NCI-H82 (cell line): ENCODE results near the gene HSF2.

ENCODE experiments used
- DNase-seq: peaks from one replicate; lab custom pipeline; 2025; lab: John Stamatoyannopoulos, UW

HSF2 gene

GRCh38 chr6:122400121-122400450 is 634 bp downstream of the HSF2 start:
- DNase-seq = no peak

GRCh38 chr6:122400462-122401089 is 1.1 kb downstream of the HSF2 start:
- DNase-seq = peak; percentile 40

- peak; percentile 39 for DNase-seq
Measured at GRCh38 chr6:122401104-122401503, 1.7 kb downstream of the HSF2 start.

GRCh38 chr6:122404444-122404843 is 5.0 kb downstream of the HSF2 start:
- no peak for DNase-seq

DNA sequence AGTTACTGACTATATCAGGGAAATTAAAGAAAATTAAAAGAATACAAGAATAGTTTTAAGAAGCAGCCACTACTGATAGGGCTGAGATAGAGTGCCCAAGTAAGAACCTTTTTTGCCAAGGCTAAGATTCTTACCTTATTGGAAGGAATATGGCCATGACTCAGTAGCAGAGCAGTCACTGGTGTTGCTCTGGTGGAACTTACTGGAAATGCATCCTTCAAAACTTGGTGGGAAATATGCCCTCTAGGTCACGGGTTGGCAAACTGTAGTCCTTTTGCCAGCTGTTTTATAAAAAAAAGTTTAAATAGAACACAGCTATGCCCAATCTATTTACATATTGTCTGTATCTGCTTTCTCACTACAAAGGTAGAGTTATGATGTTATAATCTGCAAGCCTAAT is 6.0 kb downstream of the HSF2 start:
- DNase-seq = no peak

- DNase-seq = peak; percentile 37
Measured at GRCh38 chr6:122406187-122406586, 6.7 kb downstream of the HSF2 start.

DNA sequence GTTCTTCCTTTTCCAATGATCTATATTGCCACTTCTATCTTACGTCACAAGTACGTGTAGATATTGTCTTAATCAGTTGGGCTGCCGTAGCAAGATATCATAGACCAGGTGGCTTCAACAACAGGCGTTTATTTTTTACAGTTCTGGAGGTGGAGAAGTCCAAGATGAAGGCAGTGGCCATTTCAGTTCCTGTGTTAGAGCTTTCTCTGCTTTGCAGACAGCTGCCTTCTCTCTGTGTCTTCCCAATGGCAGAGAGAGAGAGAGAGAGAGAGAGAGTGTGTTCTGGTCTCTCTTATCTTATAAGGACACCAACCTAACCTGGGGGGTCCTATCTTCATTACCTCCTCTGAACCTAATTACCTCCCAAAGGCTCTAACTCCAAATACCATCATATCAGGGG is 8.3 kb downstream of the HSF2 start:
- DNase-seq = no peak

DNA sequence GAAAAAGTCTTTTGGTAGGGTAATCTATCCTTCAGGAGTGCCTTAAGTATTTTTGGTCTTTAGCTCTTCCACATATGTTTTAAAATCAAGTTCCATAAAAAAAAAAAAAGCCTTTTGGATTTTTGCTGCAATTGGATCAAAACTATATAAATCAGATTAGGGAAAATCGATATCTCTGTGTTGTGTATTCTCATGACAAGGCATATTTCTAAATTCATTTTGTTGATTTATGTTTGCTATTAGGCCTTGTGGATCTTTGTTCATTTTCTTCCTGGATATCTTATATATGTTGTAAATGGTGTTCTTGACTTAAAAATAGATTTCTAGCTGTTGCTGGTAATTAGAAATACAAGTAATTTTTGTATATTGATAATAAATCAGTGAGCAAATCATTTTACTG is 8.8 kb downstream of the HSF2 start:
- DNase-seq = no peak

DNA sequence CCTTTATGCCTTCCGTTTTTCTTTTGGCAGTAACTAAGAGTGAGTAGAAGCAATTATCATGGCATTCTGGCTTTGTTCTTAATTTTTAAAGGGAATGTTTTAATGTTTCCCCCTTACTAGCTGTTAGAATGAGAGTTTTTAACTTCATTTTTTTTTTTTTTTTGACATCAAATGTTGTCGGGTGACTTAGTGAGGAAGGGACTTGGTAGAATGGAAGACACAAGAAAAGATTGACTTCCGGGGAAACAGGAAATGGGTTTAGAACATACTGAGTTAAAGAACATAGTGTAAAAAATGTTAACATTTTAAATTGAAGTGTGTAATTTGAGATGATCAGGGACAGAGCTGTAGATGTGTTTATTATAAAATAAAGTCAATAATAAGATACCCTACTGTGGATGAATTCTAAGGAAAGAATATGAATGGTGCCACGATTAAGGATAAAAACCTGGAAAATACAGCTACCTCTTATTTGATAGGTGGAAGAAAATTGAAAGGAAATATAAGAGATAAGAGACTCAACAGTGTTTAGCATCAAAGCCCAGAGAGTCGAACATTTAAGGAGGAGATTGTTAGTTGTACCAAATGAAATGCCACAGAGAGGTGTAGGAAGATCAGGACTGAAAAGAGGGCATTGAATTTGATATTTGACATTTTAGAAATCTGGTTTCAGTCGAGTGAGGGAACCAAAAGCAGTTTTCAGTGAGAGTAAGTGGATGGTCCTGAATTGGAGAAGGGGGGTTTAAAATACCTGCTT is 9.4 kb downstream of the HSF2 start:
- no peak for DNase-seq

DNA sequence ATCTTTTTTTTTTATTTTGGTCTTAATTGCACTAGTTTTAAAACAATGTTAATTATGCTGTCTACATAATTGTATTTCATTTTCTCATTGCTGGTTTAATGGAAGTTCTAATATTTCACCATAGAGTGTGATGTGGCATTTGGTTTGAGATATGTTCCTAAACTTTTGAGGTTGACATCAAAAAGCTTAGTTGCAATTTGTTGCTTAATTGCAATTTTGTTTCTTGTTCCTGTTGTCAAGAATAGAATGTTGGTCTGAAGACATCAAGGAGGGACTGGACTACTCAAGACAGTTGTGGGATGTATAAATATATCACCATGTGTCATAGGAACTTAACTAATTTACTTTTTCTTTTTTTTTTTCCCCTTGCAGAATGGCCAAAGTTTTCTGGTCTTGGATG is 12.5 kb downstream of the HSF2 start:
- no peak for DNase-seq

DNA sequence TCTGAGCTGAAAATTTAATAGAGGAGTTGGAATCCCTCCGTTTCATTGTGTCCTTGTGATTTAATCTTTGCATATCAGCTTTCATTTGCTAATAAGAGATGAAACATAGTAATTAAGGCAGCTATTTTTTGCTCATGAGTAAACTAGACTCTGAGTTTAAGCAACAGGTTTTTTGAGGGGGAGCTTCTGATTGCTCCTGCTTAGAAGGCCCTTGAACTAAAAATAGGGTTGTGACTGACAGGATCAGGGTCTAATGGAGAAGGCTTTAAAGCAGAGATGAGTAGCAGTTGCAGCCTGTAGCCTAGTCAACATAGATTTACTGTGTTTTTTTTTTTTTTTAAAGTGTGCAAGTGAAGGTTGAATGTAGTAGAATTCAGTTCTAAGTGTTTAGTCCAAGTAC is 17.4 kb downstream of the HSF2 start:
- no peak for DNase-seq

DNA sequence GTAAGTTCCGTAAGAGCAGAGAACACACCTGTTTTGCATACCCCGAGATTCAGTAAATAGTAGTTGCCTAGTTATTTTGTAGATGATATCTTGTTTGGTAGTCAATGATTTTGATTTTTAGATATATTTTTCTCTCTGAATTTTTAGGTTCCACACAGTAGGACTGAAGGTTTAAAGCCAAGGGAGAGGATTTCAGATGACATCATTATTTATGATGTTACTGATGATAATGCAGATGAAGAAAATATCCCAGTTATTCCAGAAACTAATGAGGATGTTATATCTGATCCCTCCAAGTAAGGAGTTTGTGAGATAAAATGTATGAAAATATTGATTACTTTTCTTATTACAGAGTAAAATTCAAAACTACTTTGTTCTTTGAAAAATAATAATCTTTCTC is 22.6 kb downstream of the HSF2 start:
- no peak for DNase-seq

DNA sequence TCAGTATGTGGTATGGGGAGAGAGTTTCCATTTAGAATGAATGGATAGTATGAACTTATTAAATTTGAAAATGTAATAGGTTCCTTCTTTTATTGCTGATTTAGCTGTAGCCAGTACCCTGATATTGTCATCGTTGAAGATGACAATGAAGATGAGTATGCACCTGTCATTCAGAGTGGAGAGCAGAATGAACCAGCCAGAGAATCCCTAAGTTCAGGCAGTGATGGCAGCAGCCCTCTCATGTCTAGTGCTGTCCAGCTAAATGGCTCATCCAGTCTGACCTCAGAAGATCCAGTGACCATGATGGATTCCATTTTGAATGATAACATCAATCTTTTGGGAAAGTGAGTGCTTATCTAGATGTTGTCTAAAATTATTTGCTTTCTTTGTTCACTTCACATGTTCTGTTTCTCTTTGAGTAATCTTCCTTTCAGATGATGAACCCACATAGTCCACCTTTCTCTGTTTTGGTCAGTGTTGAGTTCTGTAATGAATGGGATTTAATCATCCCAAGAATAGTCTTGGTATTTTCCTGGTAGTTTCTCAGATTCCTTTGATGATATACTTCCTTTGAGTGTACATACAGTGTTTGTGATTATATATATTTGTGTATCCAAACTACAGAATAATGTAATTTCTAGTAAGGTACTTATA is 23.3 kb downstream of the HSF2 start:
- no peak for DNase-seq

GRCh38 chr6:122423734-122424133 is 24.3 kb downstream of the HSF2 start:
- DNase-seq = no peak

DNA sequence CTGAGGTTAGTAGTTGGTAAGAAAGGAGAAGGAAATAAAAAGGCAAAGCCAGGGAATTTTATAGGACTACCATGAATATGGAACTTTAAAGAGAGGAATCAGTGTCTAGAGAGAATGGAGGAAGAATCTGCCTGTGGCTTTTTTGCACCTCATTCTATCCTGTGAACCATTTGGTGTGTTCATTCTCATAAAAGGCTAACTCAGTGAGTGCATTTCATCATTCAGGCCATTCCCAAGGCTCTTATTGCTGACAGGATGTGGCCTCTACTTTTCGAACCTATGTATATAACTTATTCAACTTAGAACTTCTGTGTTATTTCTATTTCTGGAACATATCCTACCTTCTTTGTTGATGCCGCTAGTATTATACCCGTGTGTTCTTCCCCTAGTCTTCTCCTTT is 27.1 kb downstream of the HSF2 start:
- no peak for DNase-seq

DNA sequence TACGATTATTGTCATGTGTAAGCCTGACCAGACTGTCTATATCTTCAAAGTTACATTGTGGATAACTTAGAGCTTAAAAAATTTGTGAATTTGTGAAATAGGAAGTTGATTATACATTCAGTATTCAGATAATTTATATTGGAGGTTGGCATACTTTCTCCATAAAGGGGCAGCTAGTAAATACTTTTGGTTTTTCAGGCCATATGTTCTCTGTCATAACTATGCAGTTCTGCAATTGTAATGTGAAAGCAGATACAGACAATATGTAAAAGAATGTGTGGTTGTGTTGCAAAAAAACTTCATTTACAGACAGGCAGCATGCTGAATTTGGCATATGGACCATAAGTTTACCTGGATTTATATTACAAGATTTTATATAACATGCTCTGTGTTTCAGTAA is 29.3 kb downstream of the HSF2 start:
- DNase-seq = no peak

- DNase-seq = no peak
Measured at GRCh38 chr6:122429323-122429722, 29.9 kb downstream of the HSF2 start.

GRCh38 chr6:122431780-122432179 is 32.3 kb downstream of the HSF2 start:
- no peak for DNase-seq

- DNase-seq = no peak
Measured at GRCh38 chr6:122432816-122433215, 33.4 kb downstream of the HSF2 start.

DNA sequence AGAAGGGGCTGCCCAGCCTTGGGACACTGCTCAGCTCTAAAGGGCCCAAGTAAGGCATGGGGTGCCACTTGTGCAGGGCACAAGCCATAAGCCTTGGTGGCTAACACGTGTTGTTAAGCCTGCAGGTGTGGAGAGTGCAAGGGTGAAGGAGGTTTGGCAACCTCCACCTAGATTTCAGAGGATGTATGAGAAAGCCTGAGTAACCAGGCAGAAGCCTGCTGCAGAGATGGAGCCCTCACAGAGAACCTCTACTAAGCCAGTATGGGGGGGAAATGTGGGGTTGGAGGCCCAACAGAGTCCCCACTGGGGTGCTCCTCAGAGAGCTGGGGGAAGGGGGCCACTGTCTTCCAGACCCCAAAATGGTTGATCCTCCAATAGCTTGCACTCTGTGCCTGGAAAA is 39.5 kb downstream of the HSF2 start:
- peak; percentile 23 for DNase-seq

- DNase-seq = no peak
Measured at GRCh38 chr6:122445274-122445673, 45.8 kb downstream of the HSF2 start.

GRCh38 chr6:122449069-122449468 is 49.6 kb downstream of the HSF2 start:
- no peak for DNase-seq

DNA sequence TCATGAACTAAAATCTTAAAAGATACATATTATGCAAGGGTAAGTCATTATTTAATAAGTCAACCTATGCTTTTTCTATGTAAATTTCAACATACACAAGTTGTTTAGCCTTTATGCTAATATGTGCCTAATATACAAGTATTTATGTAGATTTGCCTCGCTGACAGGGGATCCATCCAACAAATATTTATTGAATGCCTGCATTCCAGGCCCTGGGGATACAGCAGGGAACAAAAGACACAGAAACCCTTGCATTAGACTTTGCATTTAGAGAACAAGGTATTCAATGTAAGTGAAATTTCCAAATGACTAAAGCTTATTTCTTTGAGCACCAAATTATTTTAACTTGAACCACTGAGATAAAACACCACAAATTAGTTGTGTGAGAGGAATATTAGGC is 53.1 kb downstream of the HSF2 start:
- DNase-seq = no peak

DNA sequence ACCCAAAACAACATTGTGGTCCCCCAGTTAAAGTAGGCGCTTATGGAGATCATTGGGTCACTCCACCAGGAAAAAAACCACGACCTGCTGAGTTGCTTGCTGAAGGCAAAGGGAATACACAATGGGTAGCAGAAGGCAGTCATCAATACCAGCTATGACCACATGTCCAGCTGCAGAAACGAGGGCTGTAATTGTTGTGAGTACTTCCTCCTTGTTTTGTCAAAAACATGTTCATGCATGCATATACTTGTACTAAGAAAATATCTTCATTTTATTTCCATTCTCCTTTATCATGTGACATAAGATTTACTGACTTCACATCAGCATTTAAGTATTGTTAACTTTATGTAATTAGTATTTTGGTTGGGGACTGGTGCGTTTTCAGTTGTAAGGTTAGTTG is 55.2 kb downstream of the HSF2 start:
- no peak for DNase-seq
